Epithelial cell of esophagus (primary cell): ENCODE results near the gene OR5M3.

Experiments
- DNase-seq: peaks from one replicate; pipeline ENCODE4 v3.0.0; 2010; ENCODE audit warnings: low read depth
- H3K4me3 ChIP-seq: 2 replicates; pipeline ENCODE4 v1.5.1; 2011; ENCODE audit warnings: mild to moderate bottlenecking, low read length, control low read depth
- TF ChIP-seq, protein P1 (sequence below): IDR thresholded peaks from 2 replicates; pipeline ENCODE4 v1.5.1; 2011; ENCODE audit warnings: low read depth, mild to moderate bottlenecking, low read length, control low read depth, inconsistent platforms; ENCODE audit not compliant: insufficient read depth; ENCODE audit errors: missing control alignments

OR5M3 gene

DNA sequence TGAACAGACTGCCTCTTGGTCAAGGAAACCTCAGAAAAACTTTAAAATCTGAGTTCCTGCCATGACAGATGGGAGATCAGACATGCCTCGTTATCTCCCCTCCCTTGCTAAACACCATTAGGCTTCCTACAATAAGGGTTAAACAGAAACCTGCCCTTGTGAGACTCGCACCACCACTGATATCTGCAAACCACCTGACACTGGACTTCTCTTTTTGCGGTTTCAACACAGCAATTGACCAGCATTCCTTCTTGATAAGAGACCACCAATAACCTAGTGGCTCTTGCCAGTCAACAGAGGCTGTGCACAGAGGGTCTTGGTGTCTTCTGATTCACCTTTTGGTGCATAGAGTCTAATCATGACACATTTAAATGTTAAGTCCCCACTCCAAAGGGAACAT, 13.6 kb upstream of the OR5M3 start:
- no peak for DNase-seq
- no peak overlapping the region for H3K4me3 ChIP-seq
- TF ChIP-seq, protein P1, sequence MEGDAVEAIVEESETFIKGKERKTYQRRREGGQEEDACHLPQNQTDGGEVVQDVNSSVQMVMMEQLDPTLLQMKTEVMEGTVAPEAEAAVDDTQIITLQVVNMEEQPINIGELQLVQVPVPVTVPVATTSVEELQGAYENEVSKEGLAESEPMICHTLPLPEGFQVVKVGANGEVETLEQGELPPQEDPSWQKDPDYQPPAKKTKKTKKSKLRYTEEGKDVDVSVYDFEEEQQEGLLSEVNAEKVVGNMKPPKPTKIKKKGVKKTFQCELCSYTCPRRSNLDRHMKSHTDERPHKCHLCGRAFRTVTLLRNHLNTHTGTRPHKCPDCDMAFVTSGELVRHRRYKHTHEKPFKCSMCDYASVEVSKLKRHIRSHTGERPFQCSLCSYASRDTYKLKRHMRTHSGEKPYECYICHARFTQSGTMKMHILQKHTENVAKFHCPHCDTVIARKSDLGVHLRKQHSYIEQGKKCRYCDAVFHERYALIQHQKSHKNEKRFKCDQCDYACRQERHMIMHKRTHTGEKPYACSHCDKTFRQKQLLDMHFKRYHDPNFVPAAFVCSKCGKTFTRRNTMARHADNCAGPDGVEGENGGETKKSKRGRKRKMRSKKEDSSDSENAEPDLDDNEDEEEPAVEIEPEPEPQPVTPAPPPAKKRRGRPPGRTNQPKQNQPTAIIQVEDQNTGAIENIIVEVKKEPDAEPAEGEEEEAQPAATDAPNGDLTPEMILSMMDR = no peak

DNA sequence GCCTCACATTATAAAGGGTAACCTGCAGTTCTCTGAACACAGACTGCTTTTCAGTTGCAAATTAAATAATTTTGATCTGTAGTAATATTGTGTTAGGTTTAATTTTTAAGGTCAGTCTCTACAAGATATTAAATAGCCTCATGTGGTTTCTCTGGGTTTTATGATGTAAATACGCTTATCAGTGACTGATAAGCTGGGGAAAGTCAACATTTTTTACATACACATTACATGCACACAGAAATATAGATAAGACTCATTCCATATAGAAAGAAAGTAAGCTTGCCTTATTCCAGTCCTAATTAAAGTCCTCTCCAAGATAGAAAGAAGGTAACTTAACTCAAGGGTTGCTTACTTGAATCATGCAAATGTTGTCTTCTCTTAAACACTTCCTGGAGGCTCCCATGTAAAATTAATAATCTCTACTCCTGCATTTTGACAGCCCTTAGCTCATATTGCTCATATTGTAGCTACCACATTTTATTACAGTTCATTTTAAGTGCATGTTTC, 1.6 kb upstream of the OR5M3 start:
- TF ChIP-seq, protein P1 = no peak
- H3K4me3 ChIP-seq = no peak overlapping the region
- DNase-seq = no peak

DNA sequence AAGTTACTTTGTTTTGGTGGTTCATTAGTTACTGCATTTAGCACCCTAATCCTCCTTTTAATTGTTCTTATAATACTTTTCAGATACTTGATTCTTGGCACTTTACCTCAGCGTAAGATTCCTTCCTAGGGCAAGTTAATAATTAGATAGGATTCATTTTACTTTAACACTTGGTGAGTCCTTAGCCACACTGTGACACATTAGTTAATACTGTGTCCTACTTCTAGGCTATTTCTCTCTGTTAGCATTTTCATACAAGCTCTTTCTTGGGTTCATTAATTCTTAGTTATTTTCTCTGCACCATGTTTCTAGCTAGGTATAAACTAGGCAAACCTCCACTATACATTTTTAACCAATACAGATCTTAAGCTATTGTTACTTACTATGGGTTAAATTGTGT, 16.1 kb downstream of the OR5M3 start:
- DNase-seq = no peak
- TF ChIP-seq, protein P1 = no peak
- no peak overlapping the region for H3K4me3 ChIP-seq

DNA sequence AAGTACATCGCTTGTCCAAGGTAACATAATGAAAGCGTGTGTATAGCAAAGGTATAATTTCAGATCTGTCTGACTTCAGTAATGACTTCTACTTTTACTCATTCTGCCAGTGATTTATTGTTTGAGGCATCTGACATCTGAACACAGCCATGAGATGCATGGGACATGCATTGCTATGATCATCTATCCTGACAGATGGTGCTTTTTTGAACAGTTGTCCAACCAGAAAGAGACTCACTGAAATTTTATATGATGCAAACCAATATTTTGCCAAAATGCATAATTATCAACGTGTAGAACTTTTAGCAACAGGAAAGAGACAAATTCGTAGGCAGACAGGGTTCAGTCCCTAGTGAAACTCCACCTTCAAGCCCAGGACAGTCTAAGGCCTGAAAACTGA, 19.6 kb downstream of the OR5M3 start:
- no peak overlapping the region for H3K4me3 ChIP-seq
- TF ChIP-seq, protein P1 = no peak
- DNase-seq = no peak
